SK-N-SH (cell line): Measurements from ENCODE around the gene TEX44. TPM values are rescaled to one million over a fixed set of nuclear protein-coding genes. Genes with fewer than 3 reads are reported as not detected.

ENCODE experiments used
- CTCF ChIA-PET: fragments of 300-600, 350-600 bp; formaldehyde crosslinking; extraction: SDS; loops from one replicate; lab custom pipeline; 2021; lab: Yijun Ruan, JAX
- POLR2A ChIA-PET: fragments of 350-600 bp; sonication (Branson Sonifier 250); formaldehyde crosslinking; extraction: SDS; loops from one replicate; lab custom pipeline; 2020; ENCODE audit warnings: antibody characterized with exemption, inconsistent platforms; lab: Yijun Ruan, JAX
- DNase-seq: peaks from one replicate; pipeline ENCODE4 v3.0.0; 2012
- H2AFZ ChIP-seq: fragments of 200-600 bp; sonication (generic); 2 replicates; pipeline ENCODE4 v1.8.1; 2016; ENCODE audit warnings: antibody characterized with exemption, mild to moderate bottlenecking, low read depth
- H3F3A ChIP-seq: fragments of 200-600 bp; sonication (generic); replicated peaks from 2 replicates; pipeline ENCODE3; 2016; ENCODE audit warnings: antibody characterized with exemption, mild to moderate bottlenecking; ENCODE audit not compliant: insufficient read depth
- H3K27ac ChIP-seq, 2 experiments: fragments of 200-500 bp in 1 of 2; fragments of 200-600 bp in 1 of 2; sonication (Bioruptor generic) in 1 of 2; sonication (generic), shearing (Covaris generic) in 1 of 2; 2 replicates each; pipeline versions ENCODE4 v1.5.1 to v1.6.1; 2014 to 2016; ENCODE audit warnings: low read depth in 2 of 2, inconsistent platforms in 1 of 2, low read length in 1 of 2, mild to moderate bottlenecking in 1 of 2, mixed read lengths in 1 of 2
- H3K27me3 ChIP-seq: fragments of 200-600 bp; sonication (generic), shearing (Covaris generic); 2 replicates; pipeline ENCODE4 v1.6.1; 2016; ENCODE audit warnings: mixed run types; ENCODE audit not compliant: insufficient read depth
- H3K36me3 ChIP-seq, 2 experiments: fragments of 200-500 bp in 1 of 2; fragments of 200-600 bp in 1 of 2; sonication (Bioruptor generic) in 1 of 2; sonication (generic) in 1 of 2; replicated peaks in 1 of 2; 2 replicates each; pipeline versions ENCODE3 to v1.5.1; 2014 to 2016; ENCODE audit warnings: low read length in 1 of 2, mild to moderate bottlenecking in 1 of 2; ENCODE audit not compliant: insufficient read depth in 2 of 2, control insufficient read depth in 1 of 2
- H3K4me1 ChIP-seq, 2 experiments: fragments of 200-500 bp in 1 of 2; fragments of 200-600 bp in 1 of 2; sonication (Bioruptor generic) in 1 of 2; sonication (generic), shearing (Covaris generic) in 1 of 2; 2 replicates each; pipeline versions ENCODE4 v1.5.1 to v1.6.1; 2014 to 2016; ENCODE audit warnings: low read depth in 1 of 2, low read length in 1 of 2, mixed run types in 1 of 2; ENCODE audit not compliant: insufficient read depth in 2 of 2, control insufficient read depth in 1 of 2
- H3K4me2 ChIP-seq: fragments of 200-600 bp; sonication (generic), shearing (Covaris generic); 2 replicates; pipeline ENCODE4 v1.6.1; 2017; ENCODE audit warnings: mixed run types
- H3K4me3 ChIP-seq, 2 experiments: fragments of 200-500 bp in 1 of 2; fragments of 200-600 bp in 1 of 2; sonication (Bioruptor generic) in 1 of 2; sonication (generic), shearing (Covaris generic) in 1 of 2; 2 replicates each; pipeline versions ENCODE4 v1.5.1 to v1.8.1; 2014 to 2016; ENCODE audit warnings: low read depth in 2 of 2, inconsistent platforms in 1 of 2, low read length in 1 of 2, mild to moderate bottlenecking in 1 of 2, mixed read lengths in 1 of 2, moderate library complexity in 1 of 2
- H3K79me2 ChIP-seq: fragments of 200-600 bp; sonication (generic); 2 replicates; pipeline ENCODE4 v1.8.1; 2017; ENCODE audit warnings: mild to moderate bottlenecking; ENCODE audit not compliant: insufficient read depth
- H3K9ac ChIP-seq: fragments of 200-600 bp; sonication (generic); 2 replicates; pipeline ENCODE4 v1.6.1; 2017; ENCODE audit warnings: mixed run types
- H3K9me2 ChIP-seq: fragments of 200-600 bp; sonication (generic); 2 replicates; pipeline ENCODE4 v1.6.1; 2017; ENCODE audit warnings: mixed run types
- H3K9me3 ChIP-seq: fragments of 200-600 bp; sonication (generic); 2 replicates; pipeline ENCODE4 v1.6.1; 2017; ENCODE audit warnings: mixed run types, mild to moderate bottlenecking, moderate library complexity
- H4K20me1 ChIP-seq: fragments of 200-600 bp; sonication (generic); 2 replicates; pipeline ENCODE4 v1.6.1; 2017; ENCODE audit warnings: mild to moderate bottlenecking, mixed run types; ENCODE audit not compliant: insufficient read depth
- CTCF ChIP-seq: fragments of 200-600 bp; sonication (generic); IDR thresholded peaks from 2 replicates; pipeline ENCODE4 v1.6.1; 2017; ENCODE audit warnings: antibody characterized with exemption, mild to moderate bottlenecking, moderate library complexity
- EZH2phosphoT487 ChIP-seq: fragments of 200-600 bp; sonication (generic); IDR thresholded peaks from 2 replicates; pipeline ENCODE4 v1.6.1; 2017; ENCODE audit warnings: low read depth, mixed run types, mild to moderate bottlenecking, antibody characterized with exemption, moderate library complexity, borderline replicate concordance
- FOXM1 ChIP-seq: IDR thresholded peaks from 2 replicates; pipeline ENCODE4 v1.4.0; 2012; ENCODE audit warnings: low read depth, mild to moderate bottlenecking
- GATA2 ChIP-seq: sonication (generic); formaldehyde crosslinking; IDR thresholded peaks from 2 replicates; pipeline ENCODE4 v1.5.0; 2020; ENCODE audit warnings: mild to moderate bottlenecking, missing genetic modification reagents
- MEF2A ChIP-seq: IDR thresholded peaks from 2 replicates; pipeline ENCODE4 v1.4.0; 2012; ENCODE audit warnings: low read depth, borderline replicate concordance
- MXI1 ChIP-seq: IDR thresholded peaks from 2 replicates; pipeline ENCODE4 v1.6.1; 2012; ENCODE audit warnings: mild to moderate bottlenecking, low read depth, low read length, improper control_type of control experiment
- NFIC ChIP-seq: IDR thresholded peaks from 2 replicates; pipeline ENCODE4 v1.4.0; 2012; ENCODE audit warnings: borderline replicate concordance
- PBX3 ChIP-seq: IDR thresholded peaks from 2 replicates; pipeline ENCODE4; 2012
- RCOR1 ChIP-seq: fragments of 150-350 bp; IDR thresholded peaks from 2 replicates; pipeline ENCODE4 v1.6.1; 2017; ENCODE audit warnings: antibody characterized with exemption, low read length
- RFX5 ChIP-seq: IDR thresholded peaks from 2 replicates; pipeline ENCODE4 v1.6.1; 2012; ENCODE audit warnings: mild to moderate bottlenecking, improper control_type of control experiment, low read length
- RXRA ChIP-seq: IDR thresholded peaks from 2 replicates; pipeline ENCODE4 v1.4.0; 2012; ENCODE audit warnings: low read depth, mild to moderate bottlenecking, borderline replicate concordance
- SMC3 ChIP-seq: IDR thresholded peaks from 2 replicates; pipeline ENCODE4 v1.6.1; 2012; ENCODE audit warnings: low read depth, low read length, improper control_type of control experiment
- TCF12 ChIP-seq: IDR thresholded peaks from 2 replicates; pipeline ENCODE4 v1.4.0; 2012
- ZBTB33 ChIP-seq: IDR thresholded peaks from 2 replicates; pipeline ENCODE4 v1.4.0; 2012; ENCODE audit warnings: low read depth, borderline replicate concordance
- WGBS: methylation state at CpG from one replicate; pipeline ENCODE4 v1.1.6; 2017; ENCODE audit warnings: low lambda C conversion rate; 5-methylcytosine and 5-hydroxymethylcytosine counted together
- polyA plus RNA-seq, 3 experiments: library from polyadenylated mRNA; depleted of rRNA; stranded (reverse); fragments of >200 nt; gene quantifications; 2 replicates each; pipeline ENCODE4 v1.2.3, GENCODE V29; 2012
- TF ChIP-seq, protein P1 (sequence below): IDR thresholded peaks from 2 replicates; pipeline ENCODE4 v1.4.0; 2012; ENCODE audit warnings: low read depth
- TF ChIP-seq, protein P2 (sequence below): fragments of 150-350 bp; IDR thresholded peaks from 2 replicates; pipeline ENCODE4 v1.6.1; 2017; ENCODE audit warnings: antibody characterized with exemption, low read length, low read depth, borderline replicate concordance

Gene TEX44
- polyA plus RNA-seq, 1 of the 3 experiments (the other 2 are of a cell fraction): not detected

- H3K4me2 ChIP-seq: no peak overlapping the region
- H3K4me3 ChIP-seq: no peak overlapping the region
- no peak for DNase-seq
- H3K27me3 ChIP-seq: no peaks in the 10 kb centered on the region
- POLR2A ChIA-PET: no interaction called here
- no peaks in the 10 kb centered on the region for H3K9me3 ChIP-seq
- 93% methylated on average over 4 of the region's 4 CpGs for WGBS
- no peak overlapping the region for H3K9ac ChIP-seq
- peaks cover 22 to 26% of the 10 kb centered on the region in 2 experiments; a peak in 3 of 4 replicates for H3K4me1 ChIP-seq
- no peaks in the 10 kb centered on the region for H3K36me3 ChIP-seq
- no peaks in the 10 kb centered on the region for H3K9me2 ChIP-seq
- CTCF ChIA-PET: interaction anchor here (1.2 to 11.6 kb wide), 2 partner anchors 58 kb away, joined by 3 to 256 read pairs; no protein-coding TSS in a partner anchor
- TF ChIP-seq, protein P1, sequence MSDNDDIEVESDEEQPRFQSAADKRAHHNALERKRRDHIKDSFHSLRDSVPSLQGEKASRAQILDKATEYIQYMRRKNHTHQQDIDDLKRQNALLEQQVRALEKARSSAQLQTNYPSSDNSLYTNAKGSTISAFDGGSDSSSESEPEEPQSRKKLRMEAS: no peak
- TF ChIP-seq SMC3 (no peak), MEF2A (no peak), NFIC (no peak), RCOR1 (no peak), TCF12 (no peak), RXRA (no peak), EZH2phosphoT487 (no peak)
- H3K79me2 ChIP-seq: no peaks in the 10 kb centered on the region
- H3K27ac ChIP-seq: no peak overlapping the region
- peaks cover 11% of the 10 kb centered on the region for H3F3A ChIP-seq
- H4K20me1 ChIP-seq: no peaks in the 10 kb centered on the region
- H2AFZ ChIP-seq: no peak overlapping the region
Observed at GRCh38 chr2:231616296-231616695, 23.6 kb downstream of the TEX44 start.

- DNase-seq: no peak
- H3K9me2 ChIP-seq: no peaks in the 10 kb centered on the region
- no peaks in the 10 kb centered on the region for H3K9me3 ChIP-seq
- H3K4me1 ChIP-seq: peaks cover 14 to 18% of the 10 kb centered on the region in 2 experiments; a peak in 3 of 4 replicates
- H3F3A ChIP-seq: peaks cover 8% of the 10 kb centered on the region
- no peak overlapping the region for H3K4me2 ChIP-seq
- no peaks in the 10 kb centered on the region for H3K79me2 ChIP-seq
- H3K9ac ChIP-seq: no peak overlapping the region
- POLR2A ChIA-PET: no interaction called here
- H2AFZ ChIP-seq: no peak overlapping the region
- 84% methylated on average over 12 of the region's 13 CpGs for WGBS
- H3K27ac ChIP-seq: no peak overlapping the region
- H4K20me1 ChIP-seq: no peaks in the 10 kb centered on the region
- CTCF ChIA-PET: interaction anchor here (0.6 to 11.6 kb wide), 4 partner anchors 54 to 97 kb away, joined by 3 to 256 read pairs (median 4); no protein-coding TSS in a partner anchor
- no peaks in the 10 kb centered on the region for H3K36me3 ChIP-seq
- H3K4me3 ChIP-seq: no peak overlapping the region
- no peaks in the 10 kb centered on the region for H3K27me3 ChIP-seq
- TF ChIP-seq ZBTB33 (no peak), EZH2phosphoT487 (no peak), PBX3 (no peak), RFX5 (no peak), CTCF (no peak), MEF2A (no peak), FOXM1 (no peak), MXI1 (no peak), GATA2 (CRISPR knock-in tag) (no peak)
- TF ChIP-seq, protein P2, sequence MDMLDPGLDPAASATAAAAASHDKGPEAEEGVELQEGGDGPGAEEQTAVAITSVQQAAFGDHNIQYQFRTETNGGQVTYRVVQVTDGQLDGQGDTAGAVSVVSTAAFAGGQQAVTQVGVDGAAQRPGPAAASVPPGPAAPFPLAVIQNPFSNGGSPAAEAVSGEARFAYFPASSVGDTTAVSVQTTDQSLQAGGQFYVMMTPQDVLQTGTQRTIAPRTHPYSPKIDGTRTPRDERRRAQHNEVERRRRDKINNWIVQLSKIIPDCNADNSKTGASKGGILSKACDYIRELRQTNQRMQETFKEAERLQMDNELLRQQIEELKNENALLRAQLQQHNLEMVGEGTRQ: no peak
Observed at GRCh38 chr2:231617059-231617926, 24.6 kb downstream of the TEX44 start.
